Measurements from ENCODE around the gene DUSP18.

- no peak for TF ChIP-seq POLR2A (IDR thresholded peaks at IDR 0.05)
- TF ChIP-seq CTCF (IDR thresholded peaks at IDR 0.05) = no peak
Observed at GRCh38 chr22:30701872-30702271, 34.2 kb upstream of the DUSP18 start.

Data from lower leg skin (tissue), 3 donors.